SK-N-SH (cell line): ENCODE results near the gene MATK. TPM values are rescaled to one million over a fixed set of nuclear protein-coding genes. Genes with fewer than 3 reads are reported as not detected.

Experiments
- CTCF ChIA-PET: fragments of 300-600, 350-600 bp; formaldehyde crosslinking; extraction: SDS; loops from one replicate; lab custom pipeline; 2021; lab: Yijun Ruan, JAX
- POLR2A ChIA-PET: fragments of 350-600 bp; sonication (Branson Sonifier 250); formaldehyde crosslinking; extraction: SDS; loops from one replicate; lab custom pipeline; 2020; ENCODE audit warnings: antibody characterized with exemption, inconsistent platforms; lab: Yijun Ruan, JAX
- DNase-seq: peaks from one replicate; pipeline ENCODE4 v3.0.0; 2012
- H2AFZ ChIP-seq: fragments of 200-600 bp; sonication (generic); 2 replicates; pipeline ENCODE4 v1.8.1; 2016; ENCODE audit warnings: antibody characterized with exemption, mild to moderate bottlenecking, low read depth
- H3F3A ChIP-seq: fragments of 200-600 bp; sonication (generic); replicated peaks from 2 replicates; pipeline ENCODE3; 2016; ENCODE audit warnings: antibody characterized with exemption, mild to moderate bottlenecking; ENCODE audit not compliant: insufficient read depth
- H3K27ac ChIP-seq, 2 experiments: fragments of 200-500 bp in 1 of 2; fragments of 200-600 bp in 1 of 2; sonication (Bioruptor generic) in 1 of 2; sonication (generic), shearing (Covaris generic) in 1 of 2; 2 replicates each; pipeline versions ENCODE4 v1.5.1 to v1.6.1; 2014 to 2016; ENCODE audit warnings: low read depth in 2 of 2, inconsistent platforms in 1 of 2, low read length in 1 of 2, mild to moderate bottlenecking in 1 of 2, mixed read lengths in 1 of 2
- H3K27me3 ChIP-seq: fragments of 200-600 bp; sonication (generic), shearing (Covaris generic); 2 replicates; pipeline ENCODE4 v1.6.1; 2016; ENCODE audit warnings: mixed run types; ENCODE audit not compliant: insufficient read depth
- H3K36me3 ChIP-seq, 2 experiments: fragments of 200-500 bp in 1 of 2; fragments of 200-600 bp in 1 of 2; sonication (Bioruptor generic) in 1 of 2; sonication (generic) in 1 of 2; replicated peaks in 1 of 2; 2 replicates each; pipeline versions ENCODE3 to v1.5.1; 2014 to 2016; ENCODE audit warnings: low read length in 1 of 2, mild to moderate bottlenecking in 1 of 2; ENCODE audit not compliant: insufficient read depth in 2 of 2, control insufficient read depth in 1 of 2
- H3K4me1 ChIP-seq, 2 experiments: fragments of 200-500 bp in 1 of 2; fragments of 200-600 bp in 1 of 2; sonication (Bioruptor generic) in 1 of 2; sonication (generic), shearing (Covaris generic) in 1 of 2; 2 replicates each; pipeline versions ENCODE4 v1.5.1 to v1.6.1; 2014 to 2016; ENCODE audit warnings: low read depth in 1 of 2, low read length in 1 of 2, mixed run types in 1 of 2; ENCODE audit not compliant: insufficient read depth in 2 of 2, control insufficient read depth in 1 of 2
- H3K4me2 ChIP-seq: fragments of 200-600 bp; sonication (generic), shearing (Covaris generic); 2 replicates; pipeline ENCODE4 v1.6.1; 2017; ENCODE audit warnings: mixed run types
- H3K4me3 ChIP-seq, 2 experiments: fragments of 200-500 bp in 1 of 2; fragments of 200-600 bp in 1 of 2; sonication (Bioruptor generic) in 1 of 2; sonication (generic), shearing (Covaris generic) in 1 of 2; 2 replicates each; pipeline versions ENCODE4 v1.5.1 to v1.8.1; 2014 to 2016; ENCODE audit warnings: low read depth in 2 of 2, inconsistent platforms in 1 of 2, low read length in 1 of 2, mild to moderate bottlenecking in 1 of 2, mixed read lengths in 1 of 2, moderate library complexity in 1 of 2
- H3K79me2 ChIP-seq: fragments of 200-600 bp; sonication (generic); 2 replicates; pipeline ENCODE4 v1.8.1; 2017; ENCODE audit warnings: mild to moderate bottlenecking; ENCODE audit not compliant: insufficient read depth
- H3K9ac ChIP-seq: fragments of 200-600 bp; sonication (generic); 2 replicates; pipeline ENCODE4 v1.6.1; 2017; ENCODE audit warnings: mixed run types
- H3K9me2 ChIP-seq: fragments of 200-600 bp; sonication (generic); 2 replicates; pipeline ENCODE4 v1.6.1; 2017; ENCODE audit warnings: mixed run types
- H3K9me3 ChIP-seq: fragments of 200-600 bp; sonication (generic); 2 replicates; pipeline ENCODE4 v1.6.1; 2017; ENCODE audit warnings: mixed run types, mild to moderate bottlenecking, moderate library complexity
- H4K20me1 ChIP-seq: fragments of 200-600 bp; sonication (generic); 2 replicates; pipeline ENCODE4 v1.6.1; 2017; ENCODE audit warnings: mild to moderate bottlenecking, mixed run types; ENCODE audit not compliant: insufficient read depth
- CHD2 ChIP-seq: fragments of 150-350 bp; IDR thresholded peaks from 2 replicates; pipeline ENCODE4 v1.6.1; 2018; ENCODE audit warnings: low read length; ENCODE audit not compliant: partially characterized antibody
- ELF1 ChIP-seq: IDR thresholded peaks from 2 replicates; pipeline ENCODE4 v1.4.0; 2012
- EP300 ChIP-seq, 2 experiments: IDR thresholded peaks; 2 replicates each; pipeline versions ENCODE4 v1.4.0 to v1.6.1; 2012; ENCODE audit warnings: borderline replicate concordance in 1 of 2, low read depth in 1 of 2, low read length in 1 of 2
- FOSL2 ChIP-seq: IDR thresholded peaks from 2 replicates; pipeline ENCODE4 v1.4.0; 2012; ENCODE audit warnings: low read depth, mild to moderate bottlenecking, moderate library complexity, borderline replicate concordance
- FOXM1 ChIP-seq: IDR thresholded peaks from 2 replicates; pipeline ENCODE4 v1.4.0; 2012; ENCODE audit warnings: low read depth, mild to moderate bottlenecking
- GATA2 ChIP-seq: sonication (generic); formaldehyde crosslinking; IDR thresholded peaks from 2 replicates; pipeline ENCODE4 v1.5.0; 2020; ENCODE audit warnings: mild to moderate bottlenecking, missing genetic modification reagents
- JUND ChIP-seq: IDR thresholded peaks from 2 replicates; pipeline ENCODE4 v1.4.0; 2012
- MEF2A ChIP-seq: IDR thresholded peaks from 2 replicates; pipeline ENCODE4 v1.4.0; 2012; ENCODE audit warnings: low read depth, borderline replicate concordance
- MXI1 ChIP-seq: IDR thresholded peaks from 2 replicates; pipeline ENCODE4 v1.6.1; 2012; ENCODE audit warnings: mild to moderate bottlenecking, low read depth, low read length, improper control_type of control experiment
- NFIC ChIP-seq: IDR thresholded peaks from 2 replicates; pipeline ENCODE4 v1.4.0; 2012; ENCODE audit warnings: borderline replicate concordance
- SIN3A ChIP-seq: IDR thresholded peaks from 2 replicates; pipeline ENCODE4 v1.6.1; 2012; ENCODE audit warnings: low read depth, mild to moderate bottlenecking, low read length, moderate library complexity, borderline replicate concordance
- TAF1 ChIP-seq: IDR thresholded peaks from 2 replicates; pipeline ENCODE4 v1.6.1; 2012; ENCODE audit warnings: low read depth, mild to moderate bottlenecking, low read length, moderate library complexity, borderline replicate concordance
- TCF12 ChIP-seq: IDR thresholded peaks from 2 replicates; pipeline ENCODE4 v1.4.0; 2012
- TEAD4 ChIP-seq: IDR thresholded peaks from 2 replicates; pipeline ENCODE4 v1.4.0; 2012; ENCODE audit warnings: mild to moderate bottlenecking, borderline replicate concordance; ENCODE audit not compliant: insufficient read depth
- WGBS: methylation state at CpG from one replicate; pipeline ENCODE4 v1.1.6; 2017; ENCODE audit warnings: low lambda C conversion rate; 5-methylcytosine and 5-hydroxymethylcytosine counted together
- polyA plus RNA-seq, 3 experiments: library from polyadenylated mRNA; depleted of rRNA; stranded (reverse); fragments of >200 nt; gene quantifications; 2 replicates each; pipeline ENCODE4 v1.2.3, GENCODE V29; 2012
- TF ChIP-seq, protein P1 (sequence below): IDR thresholded peaks from 2 replicates; pipeline ENCODE4 v1.4.0; 2012; ENCODE audit warnings: low read depth, borderline replicate concordance
- TF ChIP-seq, protein P2 (sequence below): fragments of 200-600 bp; sonication (generic); IDR thresholded peaks from 2 replicates; pipeline ENCODE4 v1.6.1; 2017; ENCODE audit warnings: antibody characterized with exemption, mild to moderate bottlenecking, moderate library complexity
- TF ChIP-seq, protein P3 (sequence below): IDR thresholded peaks from 2 replicates; pipeline ENCODE4 v1.4.0; 2012; ENCODE audit warnings: low read depth
- TF ChIP-seq, protein P4 (sequence below): IDR thresholded peaks from 2 replicates; pipeline ENCODE4; 2012
- TF ChIP-seq, protein P5 (sequence below): fragments of 150-350 bp; IDR thresholded peaks from 2 replicates; pipeline ENCODE4 v1.6.1; 2016; ENCODE audit warnings: mild to moderate bottlenecking, low read depth, low read length

The MATK gene
- polyA plus RNA-seq, 1 of the 3 experiments (the other 2 are of a cell fraction), result not detected

DNA sequence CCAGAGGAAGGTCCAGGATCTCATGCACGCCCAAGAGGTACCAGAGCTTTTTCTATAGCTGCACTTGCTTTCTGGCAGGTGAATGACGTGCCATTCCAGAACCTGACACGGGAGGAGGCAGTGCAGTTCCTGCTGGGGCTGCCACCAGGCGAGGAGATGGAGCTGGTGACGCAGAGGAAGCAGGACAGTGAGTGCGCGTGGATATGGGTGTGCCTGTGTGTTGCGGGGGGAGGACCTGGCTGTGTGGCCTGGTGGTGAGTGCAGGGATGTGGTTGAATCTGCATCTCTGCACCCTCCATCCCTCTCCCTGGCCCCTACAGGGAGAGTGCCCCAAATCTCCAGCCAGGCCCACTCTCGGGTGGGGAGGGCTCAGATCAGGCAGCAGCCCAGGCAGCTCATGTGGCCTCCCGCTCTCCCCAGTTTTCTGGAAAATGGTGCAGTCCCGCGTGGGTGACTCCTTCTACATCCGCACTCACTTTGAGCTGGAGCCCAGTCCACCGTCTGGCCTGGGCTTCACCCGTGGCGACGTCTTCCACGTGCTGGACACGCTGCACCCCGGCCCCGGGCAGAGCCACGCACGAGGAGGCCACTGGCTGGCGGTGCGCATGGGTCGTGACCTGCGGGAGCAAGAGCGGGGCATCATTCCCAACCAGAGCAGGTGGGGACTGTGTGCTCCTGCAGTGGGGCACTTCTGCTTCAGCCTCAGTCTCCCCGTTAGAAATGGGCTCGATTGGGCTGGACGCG lies 47.5 kb downstream of the MATK start:
- no peaks in the 10 kb centered on the region for H3K9me2 ChIP-seq
- H3K4me3 ChIP-seq, result no peak overlapping the region
- H3K9me3 ChIP-seq, result no peaks in the 10 kb centered on the region
- H3K9ac ChIP-seq, result no peak overlapping the region
- CTCF ChIA-PET, result interaction anchor here (1.1 kb wide), 1 partner anchor 15 kb away, joined by 3 read pairs; no protein-coding TSS in a partner anchor
- H4K20me1 ChIP-seq, result no peaks in the 10 kb centered on the region
- no peak for TF ChIP-seq GATA2 (CRISPR knock-in tag)
- TF ChIP-seq, all 33 proteins: peak for 0
- H3F3A ChIP-seq, result no peaks in the 10 kb centered on the region
- WGBS, result 82% methylated on average over 29 of the region's 32 CpGs
- no peaks in the 10 kb centered on the region for H3K36me3 ChIP-seq
- no peaks in the 10 kb centered on the region for H3K79me2 ChIP-seq
- H3K4me2 ChIP-seq, result no peak overlapping the region
- no peak overlapping the region for H2AFZ ChIP-seq
- POLR2A ChIA-PET, result no interaction called here
- H3K4me1 ChIP-seq, result no peaks in the 10 kb centered on the region
- H3K27me3 ChIP-seq, result peaks cover 31% of the 10 kb centered on the region
- H3K27ac ChIP-seq, result no peak overlapping the region
- DNase-seq, result no peak

DNA sequence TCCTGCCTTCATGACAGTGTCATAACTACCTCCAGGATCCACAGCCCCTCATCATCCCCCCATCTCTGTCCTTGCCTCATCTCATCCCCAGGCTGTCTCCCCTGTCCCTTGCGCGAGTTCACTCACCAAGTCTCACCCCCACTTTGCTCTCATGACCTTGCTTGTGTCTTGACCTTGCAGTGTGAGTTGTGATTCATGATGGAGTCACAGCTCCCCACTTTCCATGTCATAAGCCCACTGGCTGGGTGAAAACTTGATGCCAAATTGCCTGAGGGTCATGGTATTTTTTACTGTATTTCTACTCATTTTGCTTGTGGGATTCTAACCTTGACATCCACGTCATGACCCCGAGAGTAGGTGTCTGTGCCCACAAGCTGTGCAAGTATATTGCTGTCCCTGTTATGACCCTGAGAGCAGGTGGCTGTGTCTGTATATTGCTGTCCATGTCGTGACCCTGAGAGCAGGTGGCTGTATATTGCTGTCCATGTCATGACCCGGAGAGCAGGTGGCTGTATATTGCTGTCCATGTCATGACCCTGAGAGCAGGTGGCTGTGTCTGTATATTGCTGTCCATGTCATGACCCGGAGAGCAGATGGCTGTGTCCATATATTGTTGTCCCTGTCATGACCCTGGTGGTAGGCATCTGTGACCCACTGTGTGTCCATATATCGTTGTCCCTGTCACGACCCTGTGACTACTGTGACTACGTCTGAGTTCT lies 48.5 kb downstream of the MATK start:
- no peaks in the 10 kb centered on the region for H3K36me3 ChIP-seq
- no peaks in the 10 kb centered on the region for H3K4me1 ChIP-seq
- ChIA-PET POLR2A (no interaction called here), CTCF (interaction anchor here (1.1 kb wide), 1 partner anchor 14 kb away, joined by 3 read pairs; no protein-coding TSS in a partner anchor)
- peaks cover 41% of the 10 kb centered on the region for H3K27me3 ChIP-seq
- H3K9me3 ChIP-seq, result no peaks in the 10 kb centered on the region
- H3K4me2 ChIP-seq, result no peak overlapping the region
- H3K9ac ChIP-seq, result no peak overlapping the region
- H3K27ac ChIP-seq, result no peak overlapping the region
- no peaks in the 10 kb centered on the region for H3K79me2 ChIP-seq
- 63% methylated on average over 10 of the region's 10 CpGs for WGBS
- TF ChIP-seq, protein P1, sequence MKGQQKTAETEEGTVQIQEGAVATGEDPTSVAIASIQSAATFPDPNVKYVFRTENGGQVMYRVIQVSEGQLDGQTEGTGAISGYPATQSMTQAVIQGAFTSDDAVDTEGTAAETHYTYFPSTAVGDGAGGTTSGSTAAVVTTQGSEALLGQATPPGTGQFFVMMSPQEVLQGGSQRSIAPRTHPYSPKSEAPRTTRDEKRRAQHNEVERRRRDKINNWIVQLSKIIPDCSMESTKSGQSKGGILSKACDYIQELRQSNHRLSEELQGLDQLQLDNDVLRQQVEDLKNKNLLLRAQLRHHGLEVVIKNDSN, result no peak
- TF ChIP-seq, protein P2, sequence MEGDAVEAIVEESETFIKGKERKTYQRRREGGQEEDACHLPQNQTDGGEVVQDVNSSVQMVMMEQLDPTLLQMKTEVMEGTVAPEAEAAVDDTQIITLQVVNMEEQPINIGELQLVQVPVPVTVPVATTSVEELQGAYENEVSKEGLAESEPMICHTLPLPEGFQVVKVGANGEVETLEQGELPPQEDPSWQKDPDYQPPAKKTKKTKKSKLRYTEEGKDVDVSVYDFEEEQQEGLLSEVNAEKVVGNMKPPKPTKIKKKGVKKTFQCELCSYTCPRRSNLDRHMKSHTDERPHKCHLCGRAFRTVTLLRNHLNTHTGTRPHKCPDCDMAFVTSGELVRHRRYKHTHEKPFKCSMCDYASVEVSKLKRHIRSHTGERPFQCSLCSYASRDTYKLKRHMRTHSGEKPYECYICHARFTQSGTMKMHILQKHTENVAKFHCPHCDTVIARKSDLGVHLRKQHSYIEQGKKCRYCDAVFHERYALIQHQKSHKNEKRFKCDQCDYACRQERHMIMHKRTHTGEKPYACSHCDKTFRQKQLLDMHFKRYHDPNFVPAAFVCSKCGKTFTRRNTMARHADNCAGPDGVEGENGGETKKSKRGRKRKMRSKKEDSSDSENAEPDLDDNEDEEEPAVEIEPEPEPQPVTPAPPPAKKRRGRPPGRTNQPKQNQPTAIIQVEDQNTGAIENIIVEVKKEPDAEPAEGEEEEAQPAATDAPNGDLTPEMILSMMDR, result no peak
- TF ChIP-seq EP300 (IDR thresholded peaks at IDR 0.05; ENCODE audit: borderline replicate concordance in 1 of 2, low read depth in 1 of 2, low read length in 1 of 2) (no peak), JUND (no peak), MXI1 (no peak), FOSL2 (no peak), CHD2 (no peak), MEF2A (no peak), TEAD4 (no peak), TAF1 (no peak), TCF12 (no peak), FOXM1 (no peak), SIN3A (no peak), NFIC (no peak), ELF1 (no peak)
- TF ChIP-seq, protein P3, sequence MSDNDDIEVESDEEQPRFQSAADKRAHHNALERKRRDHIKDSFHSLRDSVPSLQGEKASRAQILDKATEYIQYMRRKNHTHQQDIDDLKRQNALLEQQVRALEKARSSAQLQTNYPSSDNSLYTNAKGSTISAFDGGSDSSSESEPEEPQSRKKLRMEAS, result no peak
- TF ChIP-seq, protein P4, sequence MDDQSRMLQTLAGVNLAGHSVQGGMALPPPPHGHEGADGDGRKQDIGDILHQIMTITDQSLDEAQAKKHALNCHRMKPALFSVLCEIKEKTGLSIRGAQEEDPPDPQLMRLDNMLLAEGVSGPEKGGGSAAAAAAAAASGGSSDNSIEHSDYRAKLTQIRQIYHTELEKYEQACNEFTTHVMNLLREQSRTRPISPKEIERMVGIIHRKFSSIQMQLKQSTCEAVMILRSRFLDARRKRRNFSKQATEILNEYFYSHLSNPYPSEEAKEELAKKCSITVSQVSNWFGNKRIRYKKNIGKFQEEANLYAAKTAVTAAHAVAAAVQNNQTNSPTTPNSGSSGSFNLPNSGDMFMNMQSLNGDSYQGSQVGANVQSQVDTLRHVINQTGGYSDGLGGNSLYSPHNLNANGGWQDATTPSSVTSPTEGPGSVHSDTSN, result no peak
- TF ChIP-seq, protein P5, sequence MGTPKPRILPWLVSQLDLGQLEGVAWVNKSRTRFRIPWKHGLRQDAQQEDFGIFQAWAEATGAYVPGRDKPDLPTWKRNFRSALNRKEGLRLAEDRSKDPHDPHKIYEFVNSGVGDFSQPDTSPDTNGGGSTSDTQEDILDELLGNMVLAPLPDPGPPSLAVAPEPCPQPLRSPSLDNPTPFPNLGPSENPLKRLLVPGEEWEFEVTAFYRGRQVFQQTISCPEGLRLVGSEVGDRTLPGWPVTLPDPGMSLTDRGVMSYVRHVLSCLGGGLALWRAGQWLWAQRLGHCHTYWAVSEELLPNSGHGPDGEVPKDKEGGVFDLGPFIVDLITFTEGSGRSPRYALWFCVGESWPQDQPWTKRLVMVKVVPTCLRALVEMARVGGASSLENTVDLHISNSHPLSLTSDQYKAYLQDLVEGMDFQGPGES, result no peak
- H2AFZ ChIP-seq, result no peak overlapping the region
- no peak overlapping the region for H3K4me3 ChIP-seq
- H4K20me1 ChIP-seq, result no peaks in the 10 kb centered on the region
- no peaks in the 10 kb centered on the region for H3K9me2 ChIP-seq
- no peak for DNase-seq
- no peaks in the 10 kb centered on the region for H3F3A ChIP-seq
